Psoas muscle (tissue), 8 donors: ENCODE measurements around the gene SH2D1B. TPM values are rescaled to one million over a fixed set of nuclear protein-coding genes. Genes with fewer than 3 reads are reported as not detected.

Experiments
- ATAC-seq, 4 donors: fragments of 200-7000 bp; cut with Tn5 transposase; one replicate each; pipeline ENCODE4 v1.9.1; 2020; ENCODE audit warnings: moderate library complexity in 3 of 4, mild to moderate bottlenecking in 2 of 4
- DNase-seq, 2 donors: peaks; one replicate each; pipeline ENCODE4 v3.0.0-alpha.2; 2020
- H3K27ac ChIP-seq: fragments of 200-600 bp; one replicate; pipeline ENCODE4 v1.8.0; 2022
- H3K27me3 ChIP-seq, 3 donors: fragments of 200-600 bp in 1 of 3; one replicate each; pipeline versions ENCODE4 v1.6.1 to v1.8.0; 2013 to 2022; ENCODE audit warnings: low read length in 2 of 3, mild to moderate bottlenecking in 2 of 3, moderate library complexity in 1 of 3; ENCODE audit not compliant: insufficient read depth in 3 of 3
- H3K36me3 ChIP-seq, 2 donors: fragments of 200-600 bp in 1 of 2; one replicate each; pipeline versions ENCODE4 v1.6.1 to v1.8.0; 2013 to 2022; ENCODE audit warnings: low read depth in 1 of 2, mild to moderate bottlenecking in 1 of 2, moderate library complexity in 1 of 2; ENCODE audit not compliant: insufficient read depth in 1 of 2
- H3K4me1 ChIP-seq: fragments of 200-600 bp; one replicate; pipeline ENCODE4 v1.8.0; 2022
- H3K4me3 ChIP-seq: fragments of 200-600 bp; one replicate; pipeline ENCODE4 v1.8.0; 2022; ENCODE audit warnings: mild to moderate bottlenecking
- H3K9me3 ChIP-seq: fragments of 200-600 bp; one replicate; pipeline ENCODE4 v1.8.0; 2022
- CTCF ChIP-seq: fragments of 200-600 bp; IDR thresholded peaks from one replicate; pipeline ENCODE4 v1.8.0; 2022; ENCODE audit warnings: antibody characterized with exemption
- WGBS, 3 donors: extraction: QIAGEN DNeasy Blood & Tissue Kit; methylation state at CpG; one replicate each; pipeline versions ENCODE4 v1.1.6 to v1.1.7; 2013; 5-methylcytosine and 5-hydroxymethylcytosine counted together
- intact Hi-C, 2 donors: fragments of 100-400 bp; cut with DNase I; formaldehyde crosslinking; loops; one replicate each; pipeline versions ENCODE4 v1.11.0 to v1.14.2; 2022
- polyA plus RNA-seq, 3 donors: library from polyadenylated mRNA; stranded (reverse); fragments of 200-250 nt; gene quantifications; one replicate each; pipeline ENCODE4 v1.2.3, GENCODE V29; 2013
- total RNA-seq, 4 donors: library from RNA; stranded (reverse); fragmentation: NEBNext Ultra II Directional in 2 of 4; extraction: Animal tissue kit (Norgen Biotek cat#: 25700) in 2 of 4; gene quantifications; one replicate each; pipeline versions ENCODE4 v1.2.1 to v1.2.4, GENCODE V29; 2021 to 2023
- donor health status: healthy with polysubstance abuse.
- donor health status: DM: no; HTN: no; CAD: no; lungs with moderate emphysema.
- donor health status: Bipolar disorder and iron deficiency.
- donor health status: healthy.
- donor health status: DM: yes; HTN: yes; CAD: no.
- donor health status: DM: no; HTN: no; CAD: no.
- donor health status: DM: no; HTN: no; CAD: no.
- donor health status: DM: yes; HTN: yes; CAD: no.

SH2D1B gene
- total and polyA plus RNA-seq, 7 donors = 0.12 to 4.0 (median 1.2) TPM

- H3K9me3 ChIP-seq = no peaks in the 10 kb centered on the region
- 95 to 96% (median 96%) methylated on average over 6 of the region's 6 CpGs for WGBS, 3 donors
- no peak for DNase-seq
- H3K27me3 ChIP-seq = peaks cover 0 to 7% (median 0%) of the 10 kb centered on the region in 3 donors
- H3K36me3 ChIP-seq = no peaks in the 10 kb centered on the region
- ATAC-seq = no peak
- no peaks in the 10 kb centered on the region for H3K4me1 ChIP-seq
- no peak overlapping the region for H3K27ac ChIP-seq
- H3K4me3 ChIP-seq = no peak overlapping the region
- TF ChIP-seq CTCF = no peak
- intact Hi-C loops = no loop called here
Observed at GRCh38 chr1:162383091-162383490, 28.8 kb downstream of the SH2D1B start.

- Histone ChIP-seq H3K4me3 (no peak overlapping the region), H3K9me3 (no peaks in the 10 kb centered on the region), H3K4me1 (no peaks in the 10 kb centered on the region), H3K27me3 (peaks cover 0 to 2% (median 0%) of the 10 kb centered on the region in 3 donors), H3K36me3 (no peaks in the 10 kb centered on the region), H3K27ac (no peak overlapping the region)
- intact Hi-C loops = no loop called here
- DNase-seq (no peak), ATAC-seq (no peak)
- WGBS, 3 donors = 86 to 89% (median 87%) methylated on average over 13 of the region's 13 CpGs
- TF ChIP-seq CTCF = no peak
Observed at GRCh38 chr1:162381941-162382750, 29.8 kb downstream of the SH2D1B start.

- no peak within 1 kb of the TSS for H3K4me3 ChIP-seq
- H3K36me3 ChIP-seq = no peaks in the 10 kb centered on the region
- no peaks in the 10 kb centered on the region for H3K27me3 ChIP-seq
- H3K9me3 ChIP-seq = no peaks in the 10 kb centered on the region
- no peak for TF ChIP-seq CTCF
- H3K4me1 ChIP-seq = no peaks in the 10 kb centered on the region
- H3K27ac ChIP-seq = no peak within 1 kb of the TSS
- intact Hi-C loops = no loop called here
- WGBS, 3 donors = 80 to 94% (median 92%) methylated on average over 3 of the region's 3 CpGs
- ATAC-seq (no peak), DNase-seq (no peak)
Observed at GRCh38 chr1:162381383-162381782, 30.6 kb downstream of the SH2D1B start, which contains the start of gene C1orf226. TSS of gene C1orf226 (plus strand) at chr1:162381728. CDS start at chr1:162381902, 174 bp downstream.

- no peak overlapping the region for H3K4me3 ChIP-seq
- no peak for TF ChIP-seq CTCF
- intact Hi-C loops = no loop called here
- 78 to 94% (median 83%) methylated on average over 6 of the region's 6 CpGs for WGBS, 3 donors
- no peaks in the 10 kb centered on the region for H3K27me3 ChIP-seq
- no peak for DNase-seq
- no peaks in the 10 kb centered on the region for H3K36me3 ChIP-seq
- H3K9me3 ChIP-seq = no peaks in the 10 kb centered on the region
- H3K27ac ChIP-seq = no peak overlapping the region
- peak in 1 of 4 donors; percentile 78 for ATAC-seq
- H3K4me1 ChIP-seq = no peaks in the 10 kb centered on the region
Observed at GRCh38 chr1:162380061-162380846, 31.7 kb downstream of the SH2D1B start.
